H1 (cell line): ENCODE results near the gene STX17. TPM values are rescaled to one million over a fixed set of nuclear protein-coding genes. Genes with fewer than 3 reads are reported as not detected.

Source experiments
- polyA plus RNA-seq, 7 experiments: library from polyadenylated mRNA; depleted of rRNA in 3 of 7; stranded (reverse) in 5 of 7; unstranded in 2 of 7; fragments of >200 nt in 5 of 7; fragments of 200-250 nt in 2 of 7; gene quantifications; 1 replicate in 5 of 7; 2 replicates in 1 of 7; 4 replicates in 1 of 7; pipeline versions ENCODE4 v1.2.1 to v1.2.3, GENCODE V29; 2011 to 2013; ENCODE audit warnings: missing spikeins in 2 of 7, mixed read lengths in 2 of 7
- total RNA-seq: library from RNA; stranded (reverse); fragmentation: NEBNext Ultra II Directional; extraction: Animal tissue kit (Norgen Biotek cat#: 25700); gene quantifications from 2 replicates; pipeline ENCODE4 v1.2.1, GENCODE V29; 2021
- TF ChIP-seq, protein P1 (sequence below): fragments of 300-600 bp; sonication (generic); IDR thresholded peaks from 2 replicates; pipeline ENCODE4 v1.7.1; 2012; ENCODE audit warnings: low read length, moderate library complexity, mild to moderate bottlenecking, inconsistent platforms; ENCODE audit not compliant: insufficient replicate concordance

Gene STX17
- total and polyA plus RNA-seq, 2 of the 8 experiments (the other 6 are each of a cell fraction or from before 2014, with no cell fraction given) = 4.5 to 16.3 TPM

DNA sequence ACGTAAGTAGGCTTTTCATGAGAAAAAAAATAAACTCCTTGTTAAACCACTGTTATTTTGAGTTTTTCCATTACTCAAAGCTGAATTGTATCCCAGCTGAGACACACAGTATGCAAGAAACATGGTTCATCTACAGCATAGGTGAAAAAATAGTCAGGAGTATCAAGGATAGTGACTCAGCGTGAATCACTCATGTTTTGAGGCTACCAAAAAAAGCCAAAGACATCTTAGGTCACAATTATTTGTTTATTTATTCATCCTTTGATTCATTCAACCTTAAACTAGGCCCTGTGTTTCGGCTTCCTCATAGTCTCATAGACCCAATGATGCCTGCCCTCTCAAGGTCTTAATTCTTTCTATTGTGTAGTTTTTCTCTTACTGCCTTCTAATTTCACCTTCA is 32.9 kb upstream of the STX17 start (continued):
- TF ChIP-seq, protein P1, sequence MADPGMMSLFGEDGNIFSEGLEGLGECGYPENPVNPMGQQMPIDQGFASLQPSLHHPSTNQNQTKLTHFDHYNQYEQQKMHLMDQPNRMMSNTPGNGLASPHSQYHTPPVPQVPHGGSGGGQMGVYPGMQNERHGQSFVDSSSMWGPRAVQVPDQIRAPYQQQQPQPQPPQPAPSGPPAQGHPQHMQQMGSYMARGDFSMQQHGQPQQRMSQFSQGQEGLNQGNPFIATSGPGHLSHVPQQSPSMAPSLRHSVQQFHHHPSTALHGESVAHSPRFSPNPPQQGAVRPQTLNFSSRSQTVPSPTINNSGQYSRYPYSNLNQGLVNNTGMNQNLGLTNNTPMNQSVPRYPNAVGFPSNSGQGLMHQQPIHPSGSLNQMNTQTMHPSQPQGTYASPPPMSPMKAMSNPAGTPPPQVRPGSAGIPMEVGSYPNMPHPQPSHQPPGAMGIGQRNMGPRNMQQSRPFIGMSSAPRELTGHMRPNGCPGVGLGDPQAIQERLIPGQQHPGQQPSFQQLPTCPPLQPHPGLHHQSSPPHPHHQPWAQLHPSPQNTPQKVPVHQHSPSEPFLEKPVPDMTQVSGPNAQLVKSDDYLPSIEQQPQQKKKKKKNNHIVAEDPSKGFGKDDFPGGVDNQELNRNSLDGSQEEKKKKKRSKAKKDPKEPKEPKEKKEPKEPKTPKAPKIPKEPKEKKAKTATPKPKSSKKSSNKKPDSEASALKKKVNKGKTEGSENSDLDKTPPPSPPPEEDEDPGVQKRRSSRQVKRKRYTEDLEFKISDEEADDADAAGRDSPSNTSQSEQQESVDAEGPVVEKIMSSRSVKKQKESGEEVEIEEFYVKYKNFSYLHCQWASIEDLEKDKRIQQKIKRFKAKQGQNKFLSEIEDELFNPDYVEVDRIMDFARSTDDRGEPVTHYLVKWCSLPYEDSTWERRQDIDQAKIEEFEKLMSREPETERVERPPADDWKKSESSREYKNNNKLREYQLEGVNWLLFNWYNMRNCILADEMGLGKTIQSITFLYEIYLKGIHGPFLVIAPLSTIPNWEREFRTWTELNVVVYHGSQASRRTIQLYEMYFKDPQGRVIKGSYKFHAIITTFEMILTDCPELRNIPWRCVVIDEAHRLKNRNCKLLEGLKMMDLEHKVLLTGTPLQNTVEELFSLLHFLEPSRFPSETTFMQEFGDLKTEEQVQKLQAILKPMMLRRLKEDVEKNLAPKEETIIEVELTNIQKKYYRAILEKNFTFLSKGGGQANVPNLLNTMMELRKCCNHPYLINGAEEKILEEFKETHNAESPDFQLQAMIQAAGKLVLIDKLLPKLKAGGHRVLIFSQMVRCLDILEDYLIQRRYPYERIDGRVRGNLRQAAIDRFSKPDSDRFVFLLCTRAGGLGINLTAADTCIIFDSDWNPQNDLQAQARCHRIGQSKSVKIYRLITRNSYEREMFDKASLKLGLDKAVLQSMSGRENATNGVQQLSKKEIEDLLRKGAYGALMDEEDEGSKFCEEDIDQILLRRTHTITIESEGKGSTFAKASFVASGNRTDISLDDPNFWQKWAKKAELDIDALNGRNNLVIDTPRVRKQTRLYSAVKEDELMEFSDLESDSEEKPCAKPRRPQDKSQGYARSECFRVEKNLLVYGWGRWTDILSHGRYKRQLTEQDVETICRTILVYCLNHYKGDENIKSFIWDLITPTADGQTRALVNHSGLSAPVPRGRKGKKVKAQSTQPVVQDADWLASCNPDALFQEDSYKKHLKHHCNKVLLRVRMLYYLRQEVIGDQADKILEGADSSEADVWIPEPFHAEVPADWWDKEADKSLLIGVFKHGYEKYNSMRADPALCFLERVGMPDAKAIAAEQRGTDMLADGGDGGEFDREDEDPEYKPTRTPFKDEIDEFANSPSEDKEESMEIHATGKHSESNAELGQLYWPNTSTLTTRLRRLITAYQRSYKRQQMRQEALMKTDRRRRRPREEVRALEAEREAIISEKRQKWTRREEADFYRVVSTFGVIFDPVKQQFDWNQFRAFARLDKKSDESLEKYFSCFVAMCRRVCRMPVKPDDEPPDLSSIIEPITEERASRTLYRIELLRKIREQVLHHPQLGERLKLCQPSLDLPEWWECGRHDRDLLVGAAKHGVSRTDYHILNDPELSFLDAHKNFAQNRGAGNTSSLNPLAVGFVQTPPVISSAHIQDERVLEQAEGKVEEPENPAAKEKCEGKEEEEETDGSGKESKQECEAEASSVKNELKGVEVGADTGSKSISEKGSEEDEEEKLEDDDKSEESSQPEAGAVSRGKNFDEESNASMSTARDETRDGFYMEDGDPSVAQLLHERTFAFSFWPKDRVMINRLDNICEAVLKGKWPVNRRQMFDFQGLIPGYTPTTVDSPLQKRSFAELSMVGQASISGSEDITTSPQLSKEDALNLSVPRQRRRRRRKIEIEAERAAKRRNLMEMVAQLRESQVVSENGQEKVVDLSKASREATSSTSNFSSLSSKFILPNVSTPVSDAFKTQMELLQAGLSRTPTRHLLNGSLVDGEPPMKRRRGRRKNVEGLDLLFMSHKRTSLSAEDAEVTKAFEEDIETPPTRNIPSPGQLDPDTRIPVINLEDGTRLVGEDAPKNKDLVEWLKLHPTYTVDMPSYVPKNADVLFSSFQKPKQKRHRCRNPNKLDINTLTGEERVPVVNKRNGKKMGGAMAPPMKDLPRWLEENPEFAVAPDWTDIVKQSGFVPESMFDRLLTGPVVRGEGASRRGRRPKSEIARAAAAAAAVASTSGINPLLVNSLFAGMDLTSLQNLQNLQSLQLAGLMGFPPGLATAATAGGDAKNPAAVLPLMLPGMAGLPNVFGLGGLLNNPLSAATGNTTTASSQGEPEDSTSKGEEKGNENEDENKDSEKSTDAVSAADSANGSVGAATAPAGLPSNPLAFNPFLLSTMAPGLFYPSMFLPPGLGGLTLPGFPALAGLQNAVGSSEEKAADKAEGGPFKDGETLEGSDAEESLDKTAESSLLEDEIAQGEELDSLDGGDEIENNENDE = no peak
